PFSK-1 (cell line): ENCODE results near the gene WDR86.

ENCODE experiments used
- FOXP2 ChIP-seq: optimal IDR thresholded peaks from 2 replicates; pipeline ENCODE3; 2011; ENCODE audit warnings: borderline replicate concordance, control low read depth, inconsistent platforms; ENCODE audit not compliant: insufficient read depth; ENCODE audit errors: extremely low read length, extremely low read depth
- POLR2AphosphoS5 ChIP-seq: IDR thresholded peaks from 2 replicates; pipeline ENCODE4 v1.6.1; 2012; ENCODE audit warnings: low read depth, mild to moderate bottlenecking, control low read depth, low read length, moderate library complexity
- REST ChIP-seq, 2 experiments: IDR thresholded peaks; 2 replicates each; pipeline versions ENCODE4 v1.6.1 to v1.8.0; 2011 to 2012; ENCODE audit warnings: low read depth in 2 of 2, low read length in 2 of 2, control low read depth in 1 of 2, inconsistent platforms in 1 of 2, mild to moderate bottlenecking in 1 of 2, moderate library complexity in 1 of 2; ENCODE audit not compliant: insufficient read depth in 1 of 2
- SIN3A ChIP-seq: IDR thresholded peaks from 2 replicates; pipeline ENCODE4 v1.6.1; 2012; ENCODE audit warnings: mild to moderate bottlenecking, low read length, moderate library complexity, borderline replicate concordance; ENCODE audit not compliant: insufficient read depth
- TAF1 ChIP-seq: IDR thresholded peaks from 2 replicates; pipeline ENCODE4 v1.6.1; 2012; ENCODE audit warnings: low read length, control low read depth, borderline replicate concordance; ENCODE audit not compliant: insufficient read depth

WDR86 gene

GRCh38 chr7:151351967-151352366 lies 57.9 kb downstream of the WDR86 start:
- TF ChIP-seq REST (IDR thresholded peaks at IDR 0.05; ENCODE audit: insufficient read depth in 1 of 2, low read depth in 2 of 2, low read length in 2 of 2) (no peak), SIN3A (no peak), POLR2AphosphoS5 (no peak), TAF1 (no peak), FOXP2 (no peak)

DNA sequence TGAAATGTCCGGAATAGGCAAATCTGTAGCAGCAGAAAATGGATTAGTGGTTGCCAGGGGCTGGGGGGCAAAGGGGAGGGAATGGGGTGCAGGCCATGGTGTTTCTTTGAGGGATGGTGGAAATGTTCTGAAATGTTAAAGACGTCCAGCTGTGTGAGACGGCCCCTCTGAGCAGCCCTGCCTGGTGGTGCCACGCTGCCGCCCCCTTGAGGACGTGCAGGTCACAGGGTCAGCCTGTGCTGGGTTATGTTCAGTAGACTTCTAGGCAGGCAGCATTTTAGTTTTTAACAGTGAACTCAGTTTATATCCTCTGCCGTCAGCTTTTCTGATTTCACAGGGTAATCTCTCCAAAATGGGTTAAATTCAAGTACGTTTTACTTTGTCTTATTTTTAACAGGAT lies 58.8 kb downstream of the WDR86 start:
- TF ChIP-seq FOXP2 (no peak), TAF1 (no peak), POLR2AphosphoS5 (no peak)

DNA sequence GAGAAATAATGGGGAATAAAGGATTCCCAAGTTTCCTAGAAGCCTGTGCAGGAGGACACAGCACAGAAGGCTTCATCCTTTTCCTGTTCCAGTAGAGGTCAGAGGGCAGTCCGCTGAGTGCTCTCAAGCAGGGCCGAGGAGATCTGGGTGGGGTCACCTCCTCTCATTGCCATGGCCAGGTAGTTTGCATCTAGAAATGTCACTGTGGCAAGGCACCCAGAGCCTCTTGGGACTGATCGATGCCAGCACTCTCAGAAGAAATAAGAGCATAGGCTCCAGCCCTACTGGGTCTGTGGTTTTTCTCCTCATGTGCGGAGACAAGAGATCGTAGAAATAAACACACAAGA lies 60.4 kb downstream of the WDR86 start:
- no peak for TF ChIP-seq SIN3A
- TF ChIP-seq FOXP2, result no peak
- TF ChIP-seq TAF1, result no peak
- no peak for TF ChIP-seq REST (IDR thresholded peaks at IDR 0.05; ENCODE audit: insufficient read depth in 1 of 2, low read depth in 2 of 2, low read length in 2 of 2)
- TF ChIP-seq POLR2AphosphoS5, result no peak

- TF ChIP-seq FOXP2 (no peak), TAF1 (no peak), POLR2AphosphoS5 (no peak), SIN3A (no peak), REST (IDR thresholded peaks at IDR 0.05; ENCODE audit: insufficient read depth in 1 of 2, low read depth in 2 of 2, low read length in 2 of 2) (no peak)
These were observed 60.9 kb downstream of the WDR86 start for GRCh38 chr7:151348970-151349369.

DNA sequence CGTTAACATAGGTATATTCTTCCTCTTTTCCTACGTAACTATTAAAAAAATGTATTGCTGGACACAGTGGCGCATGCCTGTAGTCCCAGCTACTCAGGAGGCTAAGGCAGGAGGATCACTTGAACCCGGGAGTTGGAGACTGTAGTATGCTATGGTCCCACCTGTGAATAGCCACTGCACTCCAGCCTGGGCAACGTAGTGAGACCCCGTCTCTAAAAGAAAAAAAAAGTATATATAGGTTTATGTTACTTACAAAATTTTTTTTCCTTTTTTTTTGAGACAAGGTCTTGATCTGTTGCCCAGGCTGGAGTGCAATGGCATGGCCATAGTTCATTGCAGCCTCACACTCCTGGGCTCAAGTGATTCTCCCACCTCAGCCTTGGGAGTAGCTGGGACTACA lies 62.6 kb downstream of the WDR86 start:
- TF ChIP-seq TAF1 (no peak), REST (IDR thresholded peaks at IDR 0.05; ENCODE audit: insufficient read depth in 1 of 2, low read depth in 2 of 2, low read length in 2 of 2) (no peak), SIN3A (no peak), POLR2AphosphoS5 (no peak), FOXP2 (no peak)
